Measurements from ENCODE around the gene FOSL2. TPM values are rescaled to one million over a fixed set of nuclear protein-coding genes. Genes with fewer than 3 reads are reported as not detected.

Gene FOSL2
- total RNA-seq, 1 experiment from 2014 or later, result 4.0 TPM

DNA sequence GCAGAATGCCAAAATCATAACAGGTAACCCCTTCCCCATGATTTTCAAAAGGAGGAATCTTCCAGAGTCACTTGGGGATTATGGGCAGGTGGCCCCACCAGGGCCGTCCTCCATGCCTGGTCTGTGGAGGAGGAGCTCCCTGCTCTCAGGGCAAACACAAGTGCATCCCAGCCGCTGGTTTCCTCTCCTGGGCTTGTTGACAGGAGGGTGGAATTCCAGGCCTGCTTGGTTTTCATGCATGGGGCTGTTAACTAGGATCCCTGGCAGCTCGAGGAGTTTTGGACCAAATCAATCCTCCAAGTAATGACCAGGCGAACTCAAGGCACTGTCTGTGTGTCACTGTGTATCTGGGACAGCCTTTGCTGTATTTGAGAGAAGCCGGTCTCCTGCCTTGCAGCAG lies 45.3 kb downstream of the FOSL2 start:
- TF ChIP-seq NR2C2 (CRISPR knock-in tag; IDR thresholded peaks at IDR 0.05), result no peak
- TF ChIP-seq EMX1 (CRISPR knock-in tag; IDR thresholded peaks at IDR 0.05), result no peak
- no peak for TF ChIP-seq CBFB (CRISPR knock-in tag; IDR thresholded peaks at IDR 0.05; ENCODE audit: low read depth)
- DNase-seq (ENCODE audit: low spot score), result no peak
- peaks cover 23% of the 10 kb centered on the region for H3K9me3 Mint-ChIP-seq
- no peaks in the 10 kb centered on the region for H3K27me3 Mint-ChIP-seq (ENCODE audit: low read depth)
- H3K27ac Mint-ChIP-seq, result no peak overlapping the region
- ChIA-PET CTCF (interaction anchor here (0.6 to 1.6 kb wide), 2 partner anchors 15 to 739 kb away, joined by 4 to 6 read pairs; no protein-coding TSS in a partner anchor), POLR2A (no interaction called here)
- H3K36me3 Mint-ChIP-seq, result peaks cover 2% of the 10 kb centered on the region
- ATAC-seq, result no peak
- no peaks in the 10 kb centered on the region for H3K4me1 Mint-ChIP-seq
- no peak overlapping the region for H3K4me3 Mint-ChIP-seq

DNA sequence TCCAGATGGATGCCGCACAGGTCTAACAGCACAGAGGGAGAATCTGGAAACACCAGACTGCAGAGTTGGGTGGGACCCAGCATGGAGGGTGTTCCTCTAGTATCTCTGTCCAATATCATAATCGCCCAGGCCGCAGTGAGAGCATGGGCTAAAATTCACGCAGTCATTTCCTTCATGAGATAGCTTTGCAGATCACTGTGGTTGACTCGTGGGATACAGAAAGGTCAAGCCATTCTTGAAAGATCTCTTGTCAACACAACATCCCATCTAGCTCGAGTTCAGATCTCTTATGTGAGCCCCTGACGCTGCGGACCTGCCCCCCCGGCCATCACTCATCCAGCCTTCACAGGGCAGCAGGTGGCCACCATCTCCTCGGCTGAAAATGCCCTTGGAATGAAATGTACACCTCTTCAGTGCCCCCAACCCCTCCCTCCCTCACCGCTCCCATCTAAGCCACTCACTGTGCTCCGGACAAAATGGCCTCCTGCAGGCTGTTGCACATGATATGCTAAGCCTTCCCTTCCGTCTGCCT lies 45.9 kb downstream of the FOSL2 start:
- Mint-ChIP-seq H3K27me3 (ENCODE audit: low read depth) (no peaks in the 10 kb centered on the region), H3K4me1 (no peaks in the 10 kb centered on the region), H3K4me3 (no peak overlapping the region), H3K36me3 (no peaks in the 10 kb centered on the region), H3K27ac (no peak overlapping the region), H3K9me3 (peaks cover 16% of the 10 kb centered on the region)
- CTCF ChIA-PET, result no interaction called here
- POLR2A ChIA-PET, result no interaction called here
- ATAC-seq (no peak), DNase-seq (ENCODE audit: low spot score) (no peak)
- TF ChIP-seq, protein P1, sequence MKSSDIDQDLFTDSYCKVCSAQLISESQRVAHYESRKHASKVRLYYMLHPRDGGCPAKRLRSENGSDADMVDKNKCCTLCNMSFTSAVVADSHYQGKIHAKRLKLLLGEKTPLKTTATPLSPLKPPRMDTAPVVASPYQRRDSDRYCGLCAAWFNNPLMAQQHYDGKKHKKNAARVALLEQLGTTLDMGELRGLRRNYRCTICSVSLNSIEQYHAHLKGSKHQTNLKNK (CRISPR knock-in tag; IDR thresholded peaks at IDR 0.05), result no peak
- TF ChIP-seq, protein P2, sequence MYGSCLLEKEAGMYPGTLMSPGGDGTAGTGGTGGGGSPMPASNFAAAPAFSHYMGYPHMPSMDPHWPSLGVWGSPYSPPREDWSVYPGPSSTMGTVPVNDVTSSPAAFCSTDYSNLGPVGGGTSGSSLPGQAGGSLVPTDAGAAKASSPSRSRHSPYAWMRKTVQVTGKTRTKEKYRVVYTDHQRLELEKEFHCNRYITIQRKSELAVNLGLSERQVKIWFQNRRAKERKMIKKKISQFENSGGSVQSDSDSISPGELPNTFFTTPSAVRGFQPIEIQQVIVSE (CRISPR knock-in tag; IDR thresholded peaks at IDR 0.05; ENCODE audit: borderline replicate concordance), result no peak
- TF ChIP-seq, protein P3, sequence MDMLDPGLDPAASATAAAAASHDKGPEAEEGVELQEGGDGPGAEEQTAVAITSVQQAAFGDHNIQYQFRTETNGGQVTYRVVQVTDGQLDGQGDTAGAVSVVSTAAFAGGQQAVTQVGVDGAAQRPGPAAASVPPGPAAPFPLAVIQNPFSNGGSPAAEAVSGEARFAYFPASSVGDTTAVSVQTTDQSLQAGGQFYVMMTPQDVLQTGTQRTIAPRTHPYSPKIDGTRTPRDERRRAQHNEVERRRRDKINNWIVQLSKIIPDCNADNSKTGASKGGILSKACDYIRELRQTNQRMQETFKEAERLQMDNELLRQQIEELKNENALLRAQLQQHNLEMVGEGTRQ (CRISPR knock-in tag; IDR thresholded peaks at IDR 0.05), result no peak
- TF ChIP-seq, protein P4, sequence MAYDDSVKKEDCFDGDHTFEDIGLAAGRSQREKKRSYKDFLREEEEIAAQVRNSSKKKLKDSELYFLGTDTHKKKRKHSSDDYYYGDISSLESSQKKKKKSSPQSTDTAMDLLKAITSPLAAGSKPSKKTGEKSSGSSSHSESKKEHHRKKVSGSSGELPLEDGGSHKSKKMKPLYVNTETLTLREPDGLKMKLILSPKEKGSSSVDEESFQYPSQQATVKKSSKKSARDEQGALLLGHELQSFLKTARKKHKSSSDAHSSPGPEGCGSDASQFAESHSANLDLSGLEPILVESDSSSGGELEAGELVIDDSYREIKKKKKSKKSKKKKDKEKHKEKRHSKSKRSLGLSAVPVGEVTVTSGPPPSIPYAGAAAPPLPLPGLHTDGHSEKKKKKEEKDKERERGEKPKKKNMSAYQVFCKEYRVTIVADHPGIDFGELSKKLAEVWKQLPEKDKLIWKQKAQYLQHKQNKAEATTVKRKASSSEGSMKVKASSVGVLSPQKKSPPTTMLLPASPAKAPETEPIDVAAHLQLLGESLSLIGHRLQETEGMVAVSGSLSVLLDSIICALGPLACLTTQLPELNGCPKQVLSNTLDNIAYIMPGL (CRISPR knock-in tag; IDR thresholded peaks at IDR 0.05), result no peak
- TF ChIP-seq NFATC4 (CRISPR knock-in tag; IDR thresholded peaks at IDR 0.05), result no peak
- no peak for TF ChIP-seq GRHL2 (CRISPR knock-in tag; IDR thresholded peaks at IDR 0.05; ENCODE audit: insufficient replicate concordance, severe bottlenecking)
- TF ChIP-seq ZNF219 (CRISPR knock-in tag; IDR thresholded peaks at IDR 0.05; ENCODE audit: borderline replicate concordance), result no peak

DNA sequence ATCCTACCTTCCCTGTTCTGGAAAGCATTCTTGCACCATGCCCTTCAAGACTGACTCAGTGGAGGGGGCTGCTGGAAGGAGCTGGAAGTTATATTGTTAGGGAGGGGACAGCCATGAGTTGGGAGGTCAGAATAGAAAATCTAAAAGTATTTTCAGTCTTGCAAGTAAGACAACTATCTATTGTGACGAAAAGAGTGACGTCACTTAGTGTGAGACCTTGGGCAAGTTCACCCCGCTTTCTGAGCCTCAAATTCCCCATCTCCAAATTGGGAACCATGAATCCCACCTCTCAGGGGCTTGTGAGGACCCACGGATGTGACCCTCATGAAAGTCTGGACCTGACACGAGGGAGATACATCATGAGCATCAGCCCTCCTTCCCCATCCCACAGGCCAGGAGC lies 46.5 kb downstream of the FOSL2 start:
- ATAC-seq, result no peak
- H3K4me1 Mint-ChIP-seq, result no peaks in the 10 kb centered on the region
- H3K36me3 Mint-ChIP-seq, result no peaks in the 10 kb centered on the region
- POLR2A ChIA-PET, result no interaction called here
- H3K27ac Mint-ChIP-seq, result no peak overlapping the region
- no peaks in the 10 kb centered on the region for H3K27me3 Mint-ChIP-seq (ENCODE audit: low read depth)
- DNase-seq (ENCODE audit: low spot score), result no peak
- H3K9me3 Mint-ChIP-seq, result peaks cover 11% of the 10 kb centered on the region
- H3K4me3 Mint-ChIP-seq, result no peak overlapping the region
- CTCF ChIA-PET, result interaction anchor here (0.5 kb wide), 1 partner anchor 128 kb away, joined by 5 read pairs; no protein-coding TSS in a partner anchor
- TF ChIP-seq ZNF138 (CRISPR knock-in tag; conservative IDR thresholded peaks at IDR 0.05) (no peak), GRHL2 (CRISPR knock-in tag; IDR thresholded peaks at IDR 0.05; ENCODE audit: insufficient replicate concordance, severe bottlenecking) (no peak), NR2C2 (CRISPR knock-in tag; IDR thresholded peaks at IDR 0.05) (no peak), NR1H2 (CRISPR knock-in tag; IDR thresholded peaks at IDR 0.05) (no peak), TCF7 (CRISPR knock-in tag; IDR thresholded peaks at IDR 0.05; ENCODE audit: low read depth) (no peak), OVOL2 (CRISPR knock-in tag; IDR thresholded peaks at IDR 0.05; ENCODE audit: borderline replicate concordance) (no peak), NFATC4 (CRISPR knock-in tag; IDR thresholded peaks at IDR 0.05) (no peak), CBFB (CRISPR knock-in tag; IDR thresholded peaks at IDR 0.05; ENCODE audit: low read depth) (no peak), RORB (CRISPR knock-in tag; IDR thresholded peaks at IDR 0.05) (no peak)
- TF ChIP-seq, protein P5, sequence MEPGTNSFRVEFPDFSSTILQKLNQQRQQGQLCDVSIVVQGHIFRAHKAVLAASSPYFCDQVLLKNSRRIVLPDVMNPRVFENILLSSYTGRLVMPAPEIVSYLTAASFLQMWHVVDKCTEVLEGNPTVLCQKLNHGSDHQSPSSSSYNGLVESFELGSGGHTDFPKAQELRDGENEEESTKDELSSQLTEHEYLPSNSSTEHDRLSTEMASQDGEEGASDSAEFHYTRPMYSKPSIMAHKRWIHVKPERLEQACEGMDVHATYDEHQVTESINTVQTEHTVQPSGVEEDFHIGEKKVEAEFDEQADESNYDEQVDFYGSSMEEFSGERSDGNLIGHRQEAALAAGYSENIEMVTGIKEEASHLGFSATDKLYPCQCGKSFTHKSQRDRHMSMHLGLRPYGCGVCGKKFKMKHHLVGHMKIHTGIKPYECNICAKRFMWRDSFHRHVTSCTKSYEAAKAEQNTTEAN (CRISPR knock-in tag; IDR thresholded peaks at IDR 0.05), result no peak
- TF ChIP-seq, protein P6, sequence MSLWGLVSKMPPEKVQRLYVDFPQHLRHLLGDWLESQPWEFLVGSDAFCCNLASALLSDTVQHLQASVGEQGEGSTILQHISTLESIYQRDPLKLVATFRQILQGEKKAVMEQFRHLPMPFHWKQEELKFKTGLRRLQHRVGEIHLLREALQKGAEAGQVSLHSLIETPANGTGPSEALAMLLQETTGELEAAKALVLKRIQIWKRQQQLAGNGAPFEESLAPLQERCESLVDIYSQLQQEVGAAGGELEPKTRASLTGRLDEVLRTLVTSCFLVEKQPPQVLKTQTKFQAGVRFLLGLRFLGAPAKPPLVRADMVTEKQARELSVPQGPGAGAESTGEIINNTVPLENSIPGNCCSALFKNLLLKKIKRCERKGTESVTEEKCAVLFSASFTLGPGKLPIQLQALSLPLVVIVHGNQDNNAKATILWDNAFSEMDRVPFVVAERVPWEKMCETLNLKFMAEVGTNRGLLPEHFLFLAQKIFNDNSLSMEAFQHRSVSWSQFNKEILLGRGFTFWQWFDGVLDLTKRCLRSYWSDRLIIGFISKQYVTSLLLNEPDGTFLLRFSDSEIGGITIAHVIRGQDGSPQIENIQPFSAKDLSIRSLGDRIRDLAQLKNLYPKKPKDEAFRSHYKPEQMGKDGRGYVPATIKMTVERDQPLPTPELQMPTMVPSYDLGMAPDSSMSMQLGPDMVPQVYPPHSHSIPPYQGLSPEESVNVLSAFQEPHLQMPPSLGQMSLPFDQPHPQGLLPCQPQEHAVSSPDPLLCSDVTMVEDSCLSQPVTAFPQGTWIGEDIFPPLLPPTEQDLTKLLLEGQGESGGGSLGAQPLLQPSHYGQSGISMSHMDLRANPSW (CRISPR knock-in tag; conservative IDR thresholded peaks at IDR 0.05; ENCODE audit: low read depth), result no peak
- TF ChIP-seq, protein P7, sequence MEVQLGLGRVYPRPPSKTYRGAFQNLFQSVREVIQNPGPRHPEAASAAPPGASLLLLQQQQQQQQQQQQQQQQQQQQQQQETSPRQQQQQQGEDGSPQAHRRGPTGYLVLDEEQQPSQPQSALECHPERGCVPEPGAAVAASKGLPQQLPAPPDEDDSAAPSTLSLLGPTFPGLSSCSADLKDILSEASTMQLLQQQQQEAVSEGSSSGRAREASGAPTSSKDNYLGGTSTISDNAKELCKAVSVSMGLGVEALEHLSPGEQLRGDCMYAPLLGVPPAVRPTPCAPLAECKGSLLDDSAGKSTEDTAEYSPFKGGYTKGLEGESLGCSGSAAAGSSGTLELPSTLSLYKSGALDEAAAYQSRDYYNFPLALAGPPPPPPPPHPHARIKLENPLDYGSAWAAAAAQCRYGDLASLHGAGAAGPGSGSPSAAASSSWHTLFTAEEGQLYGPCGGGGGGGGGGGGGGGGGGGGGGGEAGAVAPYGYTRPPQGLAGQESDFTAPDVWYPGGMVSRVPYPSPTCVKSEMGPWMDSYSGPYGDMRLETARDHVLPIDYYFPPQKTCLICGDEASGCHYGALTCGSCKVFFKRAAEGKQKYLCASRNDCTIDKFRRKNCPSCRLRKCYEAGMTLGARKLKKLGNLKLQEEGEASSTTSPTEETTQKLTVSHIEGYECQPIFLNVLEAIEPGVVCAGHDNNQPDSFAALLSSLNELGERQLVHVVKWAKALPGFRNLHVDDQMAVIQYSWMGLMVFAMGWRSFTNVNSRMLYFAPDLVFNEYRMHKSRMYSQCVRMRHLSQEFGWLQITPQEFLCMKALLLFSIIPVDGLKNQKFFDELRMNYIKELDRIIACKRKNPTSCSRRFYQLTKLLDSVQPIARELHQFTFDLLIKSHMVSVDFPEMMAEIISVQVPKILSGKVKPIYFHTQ (CRISPR knock-in tag; IDR thresholded peaks at IDR 0.05), result no peak
